22Rv1 (cell line): ENCODE data around the gene ZNF428.
A peak's percentile ranks its signal among the peaks of the same experiment; 100 is the strongest.

Experiments used
- H3K27ac ChIP-seq: fragments of 450-650 bp; 2 replicates; pipeline ENCODE4 v1.5.1; 2017
- CTCF ChIP-seq: fragments of 450-650 bp; IDR thresholded peaks from 2 replicates; pipeline ENCODE4 v1.5.1; 2017; ENCODE audit warnings: mild to moderate bottlenecking
- ZFX ChIP-seq: fragments of 450-650 bp; IDR thresholded peaks from 2 replicates; pipeline ENCODE4 v1.6.1; 2017; ENCODE audit warnings: antibody characterized with exemption, borderline replicate concordance

The ZNF428 gene

GRCh38 chr19:43624933-43625332 lies 5.5 kb upstream of the ZNF428 start:
- peak overlapping the region; percentile 81 for H3K27ac ChIP-seq
- TF ChIP-seq ZFX (no peak), CTCF (peak; percentile 80)

- H3K27ac ChIP-seq, result peak overlapping the region; percentile 81
- TF ChIP-seq CTCF, result no peak
- TF ChIP-seq ZFX, result no peak
These were observed 4.7 kb upstream of the ZNF428 start for GRCh38 chr19:43623889-43624670.

GRCh38 chr19:43622956-43623355 lies 3.5 kb upstream of the ZNF428 start:
- peak overlapping the region; percentile 81 for H3K27ac ChIP-seq
- no peak for TF ChIP-seq ZFX
- TF ChIP-seq CTCF, result no peak

- TF ChIP-seq ZFX, result no peak
These were observed 2.6 kb upstream of the ZNF428 start for GRCh38 chr19:43622070-43622469.

GRCh38 chr19:43620061-43621001 lies 902 bp upstream of the ZNF428 start:
- H3K27ac ChIP-seq, result peak overlapping the region; percentile 100
- no peak for TF ChIP-seq CTCF
- TF ChIP-seq ZFX, result no peak

More at GRCh38 chr19:43622070-43622469, 2.6 kb upstream of the ZNF428 start:
- peak overlapping the region; percentile 20; the same call in 1 of the 2 replicates for H3K27ac ChIP-seq

- TF ChIP-seq CTCF (no peak), ZFX (no peak)
- peak overlapping the region; percentile 100 for H3K27ac ChIP-seq
These were observed 538 bp downstream of the ZNF428 start for GRCh38 chr19:43618921-43619261.

GRCh38 chr19:43616954-43617353 lies 2.5 kb downstream of the ZNF428 start:
- no peak for TF ChIP-seq CTCF
- TF ChIP-seq ZFX, result no peak
- no peak overlapping the region for H3K27ac ChIP-seq
